Neutrophil (primary cell): ENCODE data around the gene CDC73.

ENCODE experiments used
- H3K27ac ChIP-seq: fragments of 200-600 bp; sonication (generic); 2 replicates; pipeline ENCODE4 v1.5.1; 2016; ENCODE audit warnings: mild to moderate bottlenecking, moderate library complexity
- H3K27me3 ChIP-seq: fragments of 200-600 bp; sonication (generic); 2 replicates; pipeline ENCODE4 v1.6.0; 2016; ENCODE audit warnings: mild to moderate bottlenecking
- H3K36me3 ChIP-seq: fragments of 200-600 bp; sonication (generic); 2 replicates; pipeline ENCODE4 v1.5.1; 2017
- H3K4me1 ChIP-seq, 2 experiments: fragments of 200-600 bp in 1 of 2; sonication (generic) in 1 of 2; 1 replicate in 1 of 2; 2 replicates in 1 of 2; pipeline versions ENCODE4 v1.5.1 to v1.6.1; 2013 to 2016; ENCODE audit warnings: low read depth in 1 of 2, low read length in 1 of 2, mild to moderate bottlenecking in 1 of 2, moderate library complexity in 1 of 2; ENCODE audit not compliant: control insufficient read depth in 1 of 2, insufficient read depth in 1 of 2
- H3K4me3 ChIP-seq, 2 experiments: fragments of 200-600 bp in 1 of 2; sonication (generic) in 1 of 2; 1 replicate in 1 of 2; 2 replicates in 1 of 2; pipeline ENCODE4 v1.5.1; 2013 to 2016; ENCODE audit warnings: low read depth in 1 of 2, low read length in 1 of 2, mild to moderate bottlenecking in 1 of 2, moderate library complexity in 1 of 2
- H3K9me3 ChIP-seq: fragments of 200-600 bp; sonication (generic); 2 replicates; pipeline ENCODE4 v1.5.1; 2016
- CTCF ChIP-seq: fragments of 200-600 bp; sonication (generic); IDR thresholded peaks from 2 replicates; pipeline ENCODE4 v1.5.1; 2016; ENCODE audit warnings: antibody characterized with exemption

CDC73 gene

GRCh38 chr1:193156117-193156821, 34.4 kb downstream of the CDC73 start:
- no peak for TF ChIP-seq CTCF
- H3K36me3 ChIP-seq: peaks cover 53% of the 10 kb centered on the region
- no peaks in the 10 kb centered on the region for H3K27me3 ChIP-seq
- no peaks in the 10 kb centered on the region for H3K9me3 ChIP-seq
- H3K4me3 ChIP-seq: no peak overlapping the region
- no peak overlapping the region for H3K27ac ChIP-seq
- H3K4me1 ChIP-seq: no peaks in the 10 kb centered on the region

GRCh38 chr1:193156822-193157142, 35.0 kb downstream of the CDC73 start:
- Histone ChIP-seq H3K4me3 (no peak overlapping the region), H3K27ac (no peak overlapping the region), H3K4me1 (no peaks in the 10 kb centered on the region), H3K36me3 (peaks cover 47% of the 10 kb centered on the region), H3K27me3 (no peaks in the 10 kb centered on the region), H3K9me3 (no peaks in the 10 kb centered on the region)
- TF ChIP-seq CTCF: no peak

GRCh38 chr1:193157360-193157759, 35.5 kb downstream of the CDC73 start:
- no peak for TF ChIP-seq CTCF
- no peak overlapping the region for H3K4me3 ChIP-seq
- H3K36me3 ChIP-seq: peaks cover 42% of the 10 kb centered on the region
- no peaks in the 10 kb centered on the region for H3K27me3 ChIP-seq
- no peaks in the 10 kb centered on the region for H3K4me1 ChIP-seq
- H3K9me3 ChIP-seq: no peaks in the 10 kb centered on the region
- no peak overlapping the region for H3K27ac ChIP-seq

- Histone ChIP-seq H3K4me3 (no peak overlapping the region), H3K36me3 (peaks cover 1% of the 10 kb centered on the region), H3K4me1 (no peaks in the 10 kb centered on the region), H3K27me3 (no peaks in the 10 kb centered on the region), H3K9me3 (no peaks in the 10 kb centered on the region), H3K27ac (no peak overlapping the region)
- no peak for TF ChIP-seq CTCF
Observed at GRCh38 chr1:193176113-193176512, 54.3 kb downstream of the CDC73 start.

GRCh38 chr1:193176788-193177187, 55.0 kb downstream of the CDC73 start:
- Histone ChIP-seq H3K4me1 (no peaks in the 10 kb centered on the region), H3K4me3 (no peak overlapping the region), H3K36me3 (no peaks in the 10 kb centered on the region), H3K27me3 (no peaks in the 10 kb centered on the region), H3K9me3 (no peaks in the 10 kb centered on the region), H3K27ac (no peak overlapping the region)
- no peak for TF ChIP-seq CTCF

GRCh38 chr1:193179094-193179493, 57.3 kb downstream of the CDC73 start:
- Histone ChIP-seq H3K9me3 (no peaks in the 10 kb centered on the region), H3K27me3 (no peaks in the 10 kb centered on the region), H3K4me3 (no peak overlapping the region), H3K4me1 (peaks cover 0 to 3% of the 10 kb centered on the region in 2 experiments), H3K27ac (no peak overlapping the region), H3K36me3 (no peaks in the 10 kb centered on the region)
- TF ChIP-seq CTCF: no peak
